ENCODE results near the gene PRR20G.

DNA sequence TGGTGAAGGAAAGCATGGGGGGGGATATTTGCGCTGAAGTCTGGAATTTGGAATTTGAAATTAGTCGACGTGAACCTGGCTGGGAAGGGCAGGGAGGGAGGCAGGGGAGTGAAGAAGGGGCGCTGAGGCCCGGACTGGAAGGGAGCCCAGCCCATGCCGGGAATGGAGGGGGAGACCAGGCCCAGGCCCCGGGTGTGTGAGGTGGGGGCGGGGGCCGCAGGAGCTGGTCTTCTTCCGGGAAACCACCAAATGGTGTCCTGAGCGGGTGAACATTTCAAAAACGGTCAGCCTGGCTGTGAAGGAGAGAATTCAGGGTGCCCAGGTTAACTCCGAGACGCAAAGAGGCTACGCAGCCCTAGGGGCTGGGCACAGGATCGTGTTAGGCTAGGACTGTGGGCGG lies 497 bp upstream of the PRR20G start:
- TF ChIP-seq, protein P1, sequence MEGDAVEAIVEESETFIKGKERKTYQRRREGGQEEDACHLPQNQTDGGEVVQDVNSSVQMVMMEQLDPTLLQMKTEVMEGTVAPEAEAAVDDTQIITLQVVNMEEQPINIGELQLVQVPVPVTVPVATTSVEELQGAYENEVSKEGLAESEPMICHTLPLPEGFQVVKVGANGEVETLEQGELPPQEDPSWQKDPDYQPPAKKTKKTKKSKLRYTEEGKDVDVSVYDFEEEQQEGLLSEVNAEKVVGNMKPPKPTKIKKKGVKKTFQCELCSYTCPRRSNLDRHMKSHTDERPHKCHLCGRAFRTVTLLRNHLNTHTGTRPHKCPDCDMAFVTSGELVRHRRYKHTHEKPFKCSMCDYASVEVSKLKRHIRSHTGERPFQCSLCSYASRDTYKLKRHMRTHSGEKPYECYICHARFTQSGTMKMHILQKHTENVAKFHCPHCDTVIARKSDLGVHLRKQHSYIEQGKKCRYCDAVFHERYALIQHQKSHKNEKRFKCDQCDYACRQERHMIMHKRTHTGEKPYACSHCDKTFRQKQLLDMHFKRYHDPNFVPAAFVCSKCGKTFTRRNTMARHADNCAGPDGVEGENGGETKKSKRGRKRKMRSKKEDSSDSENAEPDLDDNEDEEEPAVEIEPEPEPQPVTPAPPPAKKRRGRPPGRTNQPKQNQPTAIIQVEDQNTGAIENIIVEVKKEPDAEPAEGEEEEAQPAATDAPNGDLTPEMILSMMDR (IDR thresholded peaks at IDR 0.05; ENCODE audit: low read depth, low read length), result no peak
- TF ChIP-seq EZH2phosphoT487 (IDR thresholded peaks at IDR 0.05; ENCODE audit: low read depth), result no peak

All from OCI-LY3 (cell line).